Karpas-422 (cell line): ENCODE measurements around the gene PSMC3. TPM values are rescaled to one million over a fixed set of nuclear protein-coding genes. Genes with fewer than 3 reads are reported as not detected.

Experiments
- DNase-seq: peaks from one replicate; pipeline ENCODE4 v3.0.0-alpha.2; 2015
- H2AFZ ChIP-seq: fragments of 200-600 bp; sonication (generic); 2 replicates; pipeline ENCODE4 v1.6.1; 2014; ENCODE audit warnings: antibody characterized with exemption, low read length, mixed read lengths
- H3K27ac ChIP-seq: fragments of 200-600 bp; sonication (generic); 2 replicates; pipeline ENCODE4 v1.5.1; 2014; ENCODE audit warnings: mild to moderate bottlenecking, low read length, moderate library complexity
- H3K27me3 ChIP-seq: fragments of 200-600 bp; sonication (generic); 2 replicates; pipeline ENCODE4 v1.6.1; 2014; ENCODE audit warnings: low read length, mixed read lengths
- H3K36me3 ChIP-seq: fragments of 200-600 bp; sonication (generic); 2 replicates; pipeline ENCODE4 v1.6.1; 2014; ENCODE audit warnings: low read length, mixed read lengths; ENCODE audit not compliant: insufficient read depth
- H3K4me1 ChIP-seq: fragments of 200-600 bp; sonication (generic); 2 replicates; pipeline ENCODE4 v1.6.1; 2014; ENCODE audit warnings: mild to moderate bottlenecking, low read length, mixed read lengths
- H3K4me2 ChIP-seq: fragments of 200-600 bp; sonication (generic); 2 replicates; pipeline ENCODE4 v1.6.1; 2014; ENCODE audit warnings: low read length, low read depth, mild to moderate bottlenecking; ENCODE audit not compliant: poor library complexity, severe bottlenecking
- H3K4me3 ChIP-seq: fragments of 200-600 bp; sonication (generic); 2 replicates; pipeline ENCODE4 v1.5.1; 2014; ENCODE audit warnings: mild to moderate bottlenecking, antibody characterized with exemption, low read length, mixed read lengths
- H3K79me2 ChIP-seq: fragments of 200-600 bp; sonication (generic); 2 replicates; pipeline ENCODE4 v1.6.1; 2014; ENCODE audit warnings: mild to moderate bottlenecking, low read length, mixed read lengths
- H3K9ac ChIP-seq: fragments of 200-600 bp; sonication (generic); 2 replicates; pipeline ENCODE4 v1.6.0; 2014; ENCODE audit warnings: low read length
- H3K9me2 ChIP-seq: fragments of 200-600 bp; sonication (generic), shearing (Covaris generic); replicated peaks from 2 replicates; pipeline ENCODE4 v1.6.0; 2014; ENCODE audit warnings: mild to moderate bottlenecking, low read length, moderate library complexity; ENCODE audit not compliant: insufficient read depth
- H3K9me3 ChIP-seq: fragments of 300-700, 200-600 bp; sonication (generic); 2 replicates; pipeline ENCODE4 v1.6.1; 2014; ENCODE audit warnings: low read length, mixed read lengths
- H4K20me1 ChIP-seq: fragments of 200-600 bp; sonication (generic); 2 replicates; pipeline ENCODE4 v1.6.1; 2014; ENCODE audit warnings: mild to moderate bottlenecking, antibody characterized with exemption, low read length, low read depth; ENCODE audit not compliant: insufficient read depth
- total RNA-seq: library from RNA; depleted of rRNA; stranded (reverse); fragments of >200 nt; shearing (Covaris generic); gene quantifications from 2 replicates; pipeline ENCODE4 v1.2.3, GENCODE V29; 2014; ENCODE audit warnings: low replicate concordance

Gene PSMC3
- total RNA-seq, 1 experiment from 2014 or later = 40.6 TPM

- no peaks in the 10 kb centered on the region for H3K27me3 ChIP-seq
- H3K4me1 ChIP-seq = no peaks in the 10 kb centered on the region
- no peaks in the 10 kb centered on the region for H3K79me2 ChIP-seq
- no peak for DNase-seq
- H3K9me3 ChIP-seq = no peaks in the 10 kb centered on the region
- no peak overlapping the region for H3K4me2 ChIP-seq
- no peak overlapping the region for H3K27ac ChIP-seq
- no peaks in the 10 kb centered on the region for H4K20me1 ChIP-seq
- no peaks in the 10 kb centered on the region for H3K36me3 ChIP-seq
- H3K9me2 ChIP-seq = no peaks in the 10 kb centered on the region
- no peak overlapping the region for H3K9ac ChIP-seq
- no peak overlapping the region for H3K4me3 ChIP-seq
- H2AFZ ChIP-seq = no peak overlapping the region
These were observed 13.8 kb upstream of the PSMC3 start for GRCh38 chr11:47440054-47440476.

DNA sequence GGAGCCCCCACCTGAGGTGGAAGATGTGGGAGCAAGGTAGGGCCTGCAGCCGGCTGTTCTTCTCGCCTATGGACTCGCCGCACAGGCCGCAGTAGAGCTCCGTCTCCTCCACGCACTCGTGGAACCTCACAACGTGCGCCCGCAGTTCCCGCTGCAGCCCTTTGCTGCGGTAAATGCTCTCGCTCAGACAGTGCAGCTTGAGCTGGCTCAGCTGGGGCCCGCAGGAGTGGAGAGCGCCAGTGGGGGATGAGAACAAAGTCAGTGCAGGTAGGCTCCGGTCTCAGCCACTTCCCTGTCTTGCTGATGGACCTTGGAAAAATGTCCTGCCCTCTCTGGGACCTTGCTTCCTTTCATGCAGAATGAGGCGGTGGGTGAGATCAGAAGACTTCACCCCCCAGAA, 12.5 kb upstream of the PSMC3 start:
- no peaks in the 10 kb centered on the region for H3K4me1 ChIP-seq
- H3K27me3 ChIP-seq = no peaks in the 10 kb centered on the region
- no peaks in the 10 kb centered on the region for H3K36me3 ChIP-seq
- H3K9me3 ChIP-seq = no peaks in the 10 kb centered on the region
- no peak overlapping the region for H3K4me3 ChIP-seq
- no peak overlapping the region for H3K9ac ChIP-seq
- H3K79me2 ChIP-seq = no peaks in the 10 kb centered on the region
- H4K20me1 ChIP-seq = no peaks in the 10 kb centered on the region
- H3K4me2 ChIP-seq = no peak overlapping the region
- H3K9me2 ChIP-seq = no peaks in the 10 kb centered on the region
- no peak for DNase-seq
- no peak overlapping the region for H2AFZ ChIP-seq
- H3K27ac ChIP-seq = no peak overlapping the region

DNA sequence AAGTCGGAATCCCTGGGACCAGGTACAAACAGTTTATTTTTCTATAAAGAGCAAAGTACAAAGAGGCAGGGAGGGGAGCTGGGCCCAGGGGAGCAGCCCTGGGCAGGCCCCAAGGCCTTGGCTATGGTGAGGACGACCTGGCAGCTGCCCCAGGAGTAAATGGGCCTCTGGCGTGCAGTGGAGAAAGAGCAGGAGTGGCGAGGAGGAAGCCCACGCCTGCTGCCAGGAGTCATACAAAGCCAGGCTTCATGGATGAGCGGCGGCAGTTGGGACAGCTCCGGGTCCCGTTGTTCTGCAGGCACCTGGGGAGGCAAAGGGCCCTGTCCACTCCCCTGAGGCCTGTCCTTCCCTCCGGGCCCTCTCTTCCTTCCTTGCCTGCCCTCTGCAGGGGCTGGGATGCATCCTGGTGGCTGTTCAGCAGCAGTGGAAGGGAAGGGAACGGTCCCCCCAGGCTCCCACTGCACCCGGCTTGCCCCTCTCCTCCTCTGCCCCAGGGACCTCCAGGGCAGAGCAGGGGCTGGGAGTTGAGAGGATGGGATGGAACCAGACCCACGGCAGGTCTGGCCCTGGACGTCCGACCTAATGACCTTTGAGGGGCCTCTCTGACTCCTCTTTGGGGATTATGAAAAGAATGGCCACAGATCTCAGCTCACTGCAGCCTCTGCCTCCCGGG, 11.6 kb upstream of the PSMC3 start:
- Histone ChIP-seq H3K4me3 (no peak overlapping the region), H3K4me2 (no peak overlapping the region), H4K20me1 (no peaks in the 10 kb centered on the region), H3K79me2 (no peaks in the 10 kb centered on the region), H3K27me3 (no peaks in the 10 kb centered on the region), H3K27ac (no peak overlapping the region), H3K9me3 (no peaks in the 10 kb centered on the region), H3K4me1 (no peaks in the 10 kb centered on the region), H2AFZ (no peak overlapping the region), H3K36me3 (no peaks in the 10 kb centered on the region), H3K9ac (no peak overlapping the region), H3K9me2 (no peaks in the 10 kb centered on the region)
- DNase-seq = no peak

DNA sequence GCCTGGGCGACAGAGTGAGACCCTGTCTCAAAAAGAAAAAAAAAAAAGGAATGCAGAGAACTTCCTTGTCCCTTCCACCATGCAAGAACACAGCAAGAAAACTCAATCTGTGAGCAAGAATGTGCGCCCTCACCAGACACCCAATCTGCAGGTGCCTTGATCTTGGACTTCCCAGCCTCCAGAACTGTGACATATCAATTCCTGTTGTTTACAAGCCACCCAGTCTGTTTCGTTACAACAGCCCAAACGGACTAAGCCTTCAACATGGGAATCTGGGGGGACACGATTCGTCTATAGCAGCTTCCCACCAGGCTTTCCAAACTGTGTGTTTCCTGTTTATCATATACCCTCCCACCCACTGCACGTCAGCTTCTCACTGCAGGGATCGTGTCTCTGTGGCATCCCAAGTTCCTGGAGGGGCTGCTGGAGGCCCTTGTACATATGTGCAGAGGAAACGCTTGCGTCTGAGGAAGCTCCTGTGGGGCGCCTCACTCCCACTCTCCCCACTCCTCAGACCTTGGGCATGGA, 11.0 kb upstream of the PSMC3 start:
- no peaks in the 10 kb centered on the region for H3K4me1 ChIP-seq
- H3K4me3 ChIP-seq = no peak overlapping the region
- no peak for DNase-seq
- no peaks in the 10 kb centered on the region for H3K27me3 ChIP-seq
- H2AFZ ChIP-seq = no peak overlapping the region
- H3K4me2 ChIP-seq = no peak overlapping the region
- no peaks in the 10 kb centered on the region for H3K9me3 ChIP-seq
- no peaks in the 10 kb centered on the region for H4K20me1 ChIP-seq
- no peak overlapping the region for H3K27ac ChIP-seq
- no peak overlapping the region for H3K9ac ChIP-seq
- no peaks in the 10 kb centered on the region for H3K36me3 ChIP-seq
- H3K79me2 ChIP-seq = no peaks in the 10 kb centered on the region
- no peaks in the 10 kb centered on the region for H3K9me2 ChIP-seq

- no peaks in the 10 kb centered on the region for H3K9me2 ChIP-seq
- no peak overlapping the region for H2AFZ ChIP-seq
- no peaks in the 10 kb centered on the region for H3K9me3 ChIP-seq
- no peak overlapping the region for H3K9ac ChIP-seq
- H3K4me3 ChIP-seq = no peak overlapping the region
- H3K4me2 ChIP-seq = no peak overlapping the region
- no peaks in the 10 kb centered on the region for H4K20me1 ChIP-seq
- DNase-seq = no peak
- H3K27me3 ChIP-seq = no peaks in the 10 kb centered on the region
- H3K27ac ChIP-seq = no peak overlapping the region
- no peaks in the 10 kb centered on the region for H3K4me1 ChIP-seq
- no peaks in the 10 kb centered on the region for H3K79me2 ChIP-seq
- no peaks in the 10 kb centered on the region for H3K36me3 ChIP-seq
These were observed 10.5 kb upstream of the PSMC3 start for GRCh38 chr11:47436726-47437125.

- Histone ChIP-seq H3K9me3 (no peaks in the 10 kb centered on the region), H3K4me1 (no peaks in the 10 kb centered on the region), H3K4me3 (no peak overlapping the region), H4K20me1 (no peaks in the 10 kb centered on the region), H3K9me2 (no peaks in the 10 kb centered on the region), H2AFZ (no peak overlapping the region), H3K9ac (no peak overlapping the region), H3K36me3 (no peaks in the 10 kb centered on the region), H3K4me2 (no peak overlapping the region), H3K27me3 (no peaks in the 10 kb centered on the region), H3K79me2 (no peaks in the 10 kb centered on the region), H3K27ac (no peak overlapping the region)
- no peak for DNase-seq
These were observed 9.4 kb upstream of the PSMC3 start for GRCh38 chr11:47435687-47436086.

DNA sequence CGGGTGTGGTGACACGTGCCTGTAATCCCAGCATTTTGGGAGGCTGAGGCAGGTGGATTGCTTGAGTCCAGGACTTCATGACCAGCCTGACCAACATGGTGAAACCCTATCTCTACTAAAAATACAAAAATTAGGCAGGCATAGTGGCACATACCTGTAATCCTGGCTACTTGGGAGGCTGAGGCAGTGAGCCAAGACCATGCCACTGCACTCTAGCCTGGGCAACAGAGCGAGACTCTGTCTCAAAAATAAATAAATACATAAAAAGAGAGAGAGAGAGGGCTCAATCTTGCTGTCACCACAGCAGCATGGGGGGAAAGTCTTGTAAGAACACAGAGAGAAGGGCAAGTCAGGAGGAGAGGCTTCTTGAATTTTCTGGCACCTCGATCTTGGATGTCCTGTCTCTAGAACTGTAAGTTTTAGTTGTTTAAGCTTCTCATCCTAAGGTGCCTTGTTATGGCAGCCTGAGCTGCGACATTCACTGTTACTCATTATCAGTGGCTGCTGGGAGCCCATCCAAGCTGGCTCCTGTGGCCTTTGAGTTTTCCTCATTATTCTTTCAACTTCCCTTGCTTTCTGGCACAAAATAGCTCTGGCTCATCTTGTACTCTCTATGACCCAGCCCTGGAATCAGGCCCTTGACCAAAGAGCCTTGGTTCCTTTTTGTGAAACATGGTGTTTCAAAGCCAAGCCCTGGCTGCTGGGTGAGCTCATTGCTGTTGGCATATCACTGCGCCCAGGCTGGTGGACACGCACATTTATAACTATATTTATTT, 8.0 kb upstream of the PSMC3 start:
- H3K79me2 ChIP-seq = no peaks in the 10 kb centered on the region
- no peak overlapping the region for H3K9ac ChIP-seq
- H3K9me2 ChIP-seq = no peaks in the 10 kb centered on the region
- H2AFZ ChIP-seq = no peak overlapping the region
- no peaks in the 10 kb centered on the region for H3K9me3 ChIP-seq
- no peak overlapping the region for H3K4me2 ChIP-seq
- no peak overlapping the region for H3K4me3 ChIP-seq
- no peaks in the 10 kb centered on the region for H4K20me1 ChIP-seq
- H3K27me3 ChIP-seq = no peaks in the 10 kb centered on the region
- no peak overlapping the region for H3K27ac ChIP-seq
- DNase-seq = no peak
- no peaks in the 10 kb centered on the region for H3K36me3 ChIP-seq
- no peaks in the 10 kb centered on the region for H3K4me1 ChIP-seq

DNA sequence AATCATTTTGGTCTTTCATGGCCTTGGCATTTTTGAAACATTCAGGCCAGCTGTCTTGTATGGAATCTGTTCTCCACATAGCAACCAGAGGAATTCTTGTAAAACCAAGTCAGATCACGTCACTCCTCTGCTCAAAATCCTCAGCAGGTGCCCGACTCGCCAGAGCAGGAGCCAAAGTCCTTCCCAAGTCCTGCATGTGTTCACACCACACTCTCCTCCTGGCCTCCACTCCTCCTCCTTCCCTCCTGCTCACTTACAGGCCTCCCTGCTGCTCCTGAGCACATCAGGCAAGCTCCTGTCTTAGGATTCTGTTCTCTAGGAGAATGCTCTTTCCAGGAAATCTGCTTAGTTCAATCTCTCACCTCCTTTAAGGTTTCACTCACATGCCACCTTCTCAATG, 6.9 kb upstream of the PSMC3 start:
- no peak overlapping the region for H3K4me2 ChIP-seq
- no peaks in the 10 kb centered on the region for H3K36me3 ChIP-seq
- no peak overlapping the region for H3K9ac ChIP-seq
- no peaks in the 10 kb centered on the region for H3K9me2 ChIP-seq
- H3K79me2 ChIP-seq = no peaks in the 10 kb centered on the region
- H3K27ac ChIP-seq = no peak overlapping the region
- no peaks in the 10 kb centered on the region for H4K20me1 ChIP-seq
- no peaks in the 10 kb centered on the region for H3K9me3 ChIP-seq
- no peaks in the 10 kb centered on the region for H3K27me3 ChIP-seq
- H3K4me3 ChIP-seq = no peak overlapping the region
- DNase-seq = no peak
- H3K4me1 ChIP-seq = no peaks in the 10 kb centered on the region
- no peak overlapping the region for H2AFZ ChIP-seq
